A673 (cell line): Measurements from ENCODE around the gene CD86.

Experiments used
- CTCF ChIP-seq: fragments of 300-800, 200-600 bp; sonication (generic); conservative IDR thresholded peaks from 2 replicates; pipeline ENCODE4 v1.5.1; 2017; ENCODE audit warnings: low read depth, mild to moderate bottlenecking, antibody characterized with exemption, low read length, moderate library complexity, mixed read lengths
- EZH2 ChIP-seq: fragments of 200-600 bp; sonication (generic); IDR thresholded peaks from 2 replicates; pipeline ENCODE4 v1.6.1; 2017; ENCODE audit warnings: borderline replicate concordance, low read depth, mild to moderate bottlenecking, mixed read lengths, antibody characterized with exemption, low read length; ENCODE audit not compliant: poor library complexity, severe bottlenecking

- TF ChIP-seq CTCF (no peak), EZH2 (no peak)
Measured at GRCh38 chr3:122014741-122015140, 40.4 kb upstream of the CD86 start.
